OCI-LY7 (cell line): ENCODE data around the gene ETFB. TPM values are rescaled to one million over a fixed set of nuclear protein-coding genes. Genes with fewer than 3 reads are reported as not detected.

Source experiments
- BruUV-seq: library from RNA; stranded (reverse); fragments of 400-500 nt; replicated peaks from 2 replicates; lab custom pipeline; 2021; lab: Mats Ljungman, UMichigan
- CTCF ChIA-PET: fragments of 300-600 bp; sonication (Branson Sonifier 250); formaldehyde crosslinking; loops from one replicate; lab custom pipeline; 2022; ENCODE audit warnings: antibody characterized with exemption; ENCODE audit not compliant: unreplicated experiment; lab: Charles Lee
- POLR2A ChIA-PET: fragments of 300-600 bp; sonication (Branson Sonifier 250); formaldehyde crosslinking; loops from one replicate; lab custom pipeline; 2022; ENCODE audit warnings: antibody characterized with exemption; lab: Charles Lee
- DNase-seq: peaks from one replicate; pipeline ENCODE4 v3.0.0-alpha.2; 2015; ENCODE audit warnings: low spot score
- H2AFZ ChIP-seq: fragments of 200-600 bp; sonication (generic), shearing (Covaris generic); 2 replicates; pipeline ENCODE4 v1.6.1; 2014; ENCODE audit warnings: mild to moderate bottlenecking, antibody characterized with exemption, low read length, moderate library complexity
- H3K27ac ChIP-seq: fragments of 200-600 bp; sonication (generic); 2 replicates; pipeline ENCODE4 v1.5.1; 2014; ENCODE audit warnings: mixed run types, low read depth, mild to moderate bottlenecking, moderate library complexity, low read length, inconsistent platforms; ENCODE audit not compliant: poor library complexity, severe bottlenecking
- H3K36me3 ChIP-seq: fragments of 200-600 bp; sonication (generic); 2 replicates; pipeline ENCODE4 v1.6.1; 2014; ENCODE audit warnings: mild to moderate bottlenecking, antibody characterized with exemption, low read length, moderate library complexity, mixed read lengths; ENCODE audit not compliant: insufficient read depth
- H3K4me1 ChIP-seq: fragments of 200-600 bp; sonication (generic); 2 replicates; pipeline ENCODE4 v1.5.1; 2014; ENCODE audit warnings: mild to moderate bottlenecking, low read length; ENCODE audit not compliant: insufficient read depth, poor library complexity, severe bottlenecking
- H3K4me2 ChIP-seq: fragments of 200-600 bp; sonication (generic); 2 replicates; pipeline ENCODE4 v1.6.1; 2014; ENCODE audit warnings: mild to moderate bottlenecking, low read length
- H3K4me3 ChIP-seq: fragments of 200-600 bp; sonication (generic); 2 replicates; pipeline ENCODE4 v1.5.1; 2014; ENCODE audit warnings: mild to moderate bottlenecking, low read depth, low read length; ENCODE audit not compliant: poor library complexity, severe bottlenecking
- H3K79me2 ChIP-seq: fragments of 200-600 bp; sonication (generic); 2 replicates; pipeline ENCODE4 v1.6.1; 2016; ENCODE audit warnings: low read depth, mild to moderate bottlenecking, low read length, moderate library complexity, mixed read lengths; ENCODE audit not compliant: insufficient read depth
- H3K9me2 ChIP-seq: fragments of 200-600 bp; sonication (generic); 2 replicates; pipeline ENCODE4 v1.6.1; 2016; ENCODE audit warnings: mild to moderate bottlenecking, low read length, mixed read lengths; ENCODE audit not compliant: insufficient read depth
- H3K9me3 ChIP-seq: fragments of 200-600 bp; sonication (generic); 2 replicates; pipeline ENCODE4 v1.6.1; 2014; ENCODE audit warnings: mild to moderate bottlenecking, mixed run types, low read length, mixed read lengths
- H4K20me1 ChIP-seq: fragments of 200-600 bp; sonication (generic); 2 replicates; pipeline ENCODE4 v1.6.1; 2014; ENCODE audit warnings: mild to moderate bottlenecking, antibody characterized with exemption, low read length, moderate library complexity, mixed read lengths; ENCODE audit not compliant: insufficient read depth
- EZH2phosphoT487 ChIP-seq: fragments of 200-600 bp; sonication (generic); IDR thresholded peaks from 2 replicates; pipeline ENCODE4 v1.6.1; 2018; ENCODE audit warnings: low read depth, borderline replicate concordance, mild to moderate bottlenecking, mixed run types, antibody characterized with exemption, low read length, moderate library complexity, mixed read lengths
- intact Hi-C: fragments of 100-400 bp; cut with micrococcal nuclease; formaldehyde crosslinking; loops from one replicate; pipeline ENCODE4 v1.10.0; 2022; ENCODE audit not compliant: unreplicated experiment
- total RNA-seq, 2 experiments: library from RNA; depleted of rRNA in 1 of 2; stranded (reverse); fragments of >200 nt in 1 of 2; shearing (Covaris generic) in 1 of 2; gene quantifications; 2 replicates each; pipeline ENCODE4 v1.2.3, GENCODE V29; 2014 to 2022
- TF ChIP-seq, protein P1 (sequence below): fragments of 200-600 bp; sonication (generic); conservative IDR thresholded peaks from 2 replicates; pipeline ENCODE4 v1.5.1; 2014; ENCODE audit warnings: mild to moderate bottlenecking, antibody characterized with exemption, low read length, moderate library complexity, mixed read lengths

Gene ETFB
- total RNA-seq, 2 experiments from 2014 or later, result 58.2 to 71.6 TPM

- Histone ChIP-seq H3K4me1 (no peaks in the 10 kb centered on the region), H3K79me2 (no peaks in the 10 kb centered on the region), H3K27ac (no peak within 1 kb of the TSS), H4K20me1 (no peaks in the 10 kb centered on the region), H3K9me3 (peaks cover 17% of the 10 kb centered on the region; the same call in 1 of the 2 replicates), H3K4me3 (no peak within 1 kb of the TSS), H2AFZ (no peak within 1 kb of the TSS), H3K9me2 (no peaks in the 10 kb centered on the region), H3K4me2 (no peak within 1 kb of the TSS), H3K36me3 (no peaks in the 10 kb centered on the region)
- TF ChIP-seq EZH2phosphoT487, result no peak
- TF ChIP-seq, protein P1, sequence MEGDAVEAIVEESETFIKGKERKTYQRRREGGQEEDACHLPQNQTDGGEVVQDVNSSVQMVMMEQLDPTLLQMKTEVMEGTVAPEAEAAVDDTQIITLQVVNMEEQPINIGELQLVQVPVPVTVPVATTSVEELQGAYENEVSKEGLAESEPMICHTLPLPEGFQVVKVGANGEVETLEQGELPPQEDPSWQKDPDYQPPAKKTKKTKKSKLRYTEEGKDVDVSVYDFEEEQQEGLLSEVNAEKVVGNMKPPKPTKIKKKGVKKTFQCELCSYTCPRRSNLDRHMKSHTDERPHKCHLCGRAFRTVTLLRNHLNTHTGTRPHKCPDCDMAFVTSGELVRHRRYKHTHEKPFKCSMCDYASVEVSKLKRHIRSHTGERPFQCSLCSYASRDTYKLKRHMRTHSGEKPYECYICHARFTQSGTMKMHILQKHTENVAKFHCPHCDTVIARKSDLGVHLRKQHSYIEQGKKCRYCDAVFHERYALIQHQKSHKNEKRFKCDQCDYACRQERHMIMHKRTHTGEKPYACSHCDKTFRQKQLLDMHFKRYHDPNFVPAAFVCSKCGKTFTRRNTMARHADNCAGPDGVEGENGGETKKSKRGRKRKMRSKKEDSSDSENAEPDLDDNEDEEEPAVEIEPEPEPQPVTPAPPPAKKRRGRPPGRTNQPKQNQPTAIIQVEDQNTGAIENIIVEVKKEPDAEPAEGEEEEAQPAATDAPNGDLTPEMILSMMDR, result no peak
- intact Hi-C loops, result no loop called here
- ChIA-PET CTCF (no interaction called here), POLR2A (no interaction called here)
- no TSS peak for BruUV-seq
- DNase-seq, result no peak
These were observed 54.6 kb downstream of the ETFB start, which contains the start of gene IGLON5 for GRCh38 chr19:51311351-51312257. Gene IGLON5 (plus strand): TSS chr19:51311644. CDS start chr19:51311848, 204 bp downstream.

GRCh38 chr19:51305479-51305878, 60.7 kb downstream of the ETFB start:
- Histone ChIP-seq H3K9me3 (peaks cover 19% of the 10 kb centered on the region; the same call in 1 of the 2 replicates), H3K4me2 (no peak overlapping the region), H3K9me2 (no peaks in the 10 kb centered on the region), H3K36me3 (no peaks in the 10 kb centered on the region), H3K79me2 (no peaks in the 10 kb centered on the region), H3K4me1 (no peaks in the 10 kb centered on the region), H2AFZ (no peak overlapping the region), H4K20me1 (no peaks in the 10 kb centered on the region), H3K4me3 (no peak overlapping the region), H3K27ac (no peak overlapping the region)
- BruUV-seq, result no TSS peak
- ChIA-PET CTCF (no interaction called here), POLR2A (no interaction called here)
- intact Hi-C loops, result no loop called here
- DNase-seq, result no peak
- TF ChIP-seq, protein P1, result no peak
- no peak for TF ChIP-seq EZH2phosphoT487

GRCh38 chr19:51301266-51301665, 64.9 kb downstream of the ETFB start:
- no TSS peak for BruUV-seq
- Histone ChIP-seq H3K4me3 (no peak overlapping the region), H3K4me1 (no peaks in the 10 kb centered on the region), H3K9me3 (no peaks in the 10 kb centered on the region), H3K36me3 (no peaks in the 10 kb centered on the region), H3K79me2 (no peaks in the 10 kb centered on the region), H3K4me2 (no peak overlapping the region), H4K20me1 (no peaks in the 10 kb centered on the region), H2AFZ (no peak overlapping the region), H3K27ac (no peak overlapping the region), H3K9me2 (no peaks in the 10 kb centered on the region)
- intact Hi-C loops, result no loop called here
- ChIA-PET CTCF (no interaction called here), POLR2A (interaction anchor here (0.6 kb wide), 1 partner anchor 111 kb away, joined by 6 read pairs; no protein-coding TSS in a partner anchor)
- DNase-seq, result no peak
- no peak for TF ChIP-seq EZH2phosphoT487
- TF ChIP-seq, protein P1, result no peak
